ENCODE results near the gene GBA2.

The GBA2 gene

DNA sequence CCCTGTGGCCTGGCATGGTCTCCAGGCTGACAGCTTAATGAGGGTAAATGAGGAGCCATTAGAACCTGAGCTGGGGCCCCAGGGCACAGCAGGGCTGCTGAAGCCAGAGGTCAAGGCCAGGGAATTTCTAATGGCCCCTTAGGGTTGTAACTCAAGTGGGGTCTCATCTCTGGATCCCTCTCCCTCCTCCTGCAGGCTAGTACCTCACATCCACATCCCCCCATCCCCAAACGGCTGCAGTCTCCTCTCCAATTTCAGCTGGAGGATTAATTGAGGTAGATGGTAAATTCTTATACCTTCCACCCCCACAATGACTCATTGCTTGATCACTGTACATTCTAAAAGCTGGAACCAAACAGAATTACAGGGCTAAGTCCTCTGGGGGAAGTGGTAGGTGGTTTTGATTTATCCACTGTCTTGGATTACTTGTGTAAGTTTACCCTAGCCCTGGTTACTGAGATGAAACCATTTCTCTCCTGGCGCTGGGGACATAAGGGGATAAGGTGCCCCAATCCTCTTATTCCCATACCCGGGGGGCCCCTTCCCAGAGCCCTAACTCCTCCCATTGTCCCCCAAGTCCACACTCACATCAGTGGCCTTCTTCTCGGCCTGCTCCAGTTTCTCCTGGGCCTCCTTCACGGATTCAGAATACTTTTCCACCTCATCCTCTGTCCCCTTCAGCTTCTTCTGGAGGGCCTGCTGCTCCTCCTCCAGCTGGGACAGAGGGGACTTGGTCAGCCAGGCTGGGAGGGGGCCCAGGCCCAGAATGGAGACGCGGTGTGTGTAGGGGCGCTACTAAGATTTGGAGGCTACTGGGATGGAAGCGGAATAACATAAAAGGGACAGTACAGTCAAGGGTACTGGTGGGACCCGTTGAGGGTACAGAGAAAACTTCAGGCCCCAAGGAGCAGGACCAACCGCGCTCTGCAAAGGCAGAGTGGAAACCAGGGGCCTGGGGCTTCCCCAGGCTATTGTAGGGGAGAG, 60.2 kb downstream of the GBA2 start:
- peak overlapping the region; percentile 100 for H3K4me3 ChIP-seq (ENCODE audit: low read depth, low read length)

DNA sequence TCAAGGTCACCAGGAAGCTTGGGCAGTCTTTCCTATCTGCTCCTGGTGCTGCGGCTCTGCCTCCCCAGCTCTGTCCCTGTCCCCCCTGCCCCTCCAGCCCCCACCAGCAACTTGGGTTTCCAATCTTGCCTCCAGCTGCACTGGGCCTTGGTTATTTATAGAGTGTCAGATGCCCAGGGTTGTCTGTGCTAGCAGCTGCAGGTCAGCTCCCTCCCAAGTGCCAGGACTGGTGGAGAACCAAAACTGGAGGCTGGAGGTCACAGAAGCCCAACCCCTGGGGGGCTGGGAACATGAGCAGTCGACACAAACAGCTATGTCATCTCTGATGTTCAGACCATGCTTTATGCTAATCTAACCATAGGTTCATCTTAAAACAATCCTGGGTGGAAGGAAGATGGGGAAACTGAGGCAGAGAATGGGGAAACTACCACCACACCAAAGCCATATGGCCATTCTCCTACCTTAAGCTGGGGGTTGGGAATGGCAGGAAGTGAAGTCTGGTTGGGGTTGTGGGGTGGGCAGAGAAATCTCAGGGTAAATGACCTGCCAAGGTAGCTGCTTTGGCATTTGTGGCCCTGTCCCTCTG, 61.0 kb downstream of the GBA2 start:
- TF ChIP-seq, protein P1, sequence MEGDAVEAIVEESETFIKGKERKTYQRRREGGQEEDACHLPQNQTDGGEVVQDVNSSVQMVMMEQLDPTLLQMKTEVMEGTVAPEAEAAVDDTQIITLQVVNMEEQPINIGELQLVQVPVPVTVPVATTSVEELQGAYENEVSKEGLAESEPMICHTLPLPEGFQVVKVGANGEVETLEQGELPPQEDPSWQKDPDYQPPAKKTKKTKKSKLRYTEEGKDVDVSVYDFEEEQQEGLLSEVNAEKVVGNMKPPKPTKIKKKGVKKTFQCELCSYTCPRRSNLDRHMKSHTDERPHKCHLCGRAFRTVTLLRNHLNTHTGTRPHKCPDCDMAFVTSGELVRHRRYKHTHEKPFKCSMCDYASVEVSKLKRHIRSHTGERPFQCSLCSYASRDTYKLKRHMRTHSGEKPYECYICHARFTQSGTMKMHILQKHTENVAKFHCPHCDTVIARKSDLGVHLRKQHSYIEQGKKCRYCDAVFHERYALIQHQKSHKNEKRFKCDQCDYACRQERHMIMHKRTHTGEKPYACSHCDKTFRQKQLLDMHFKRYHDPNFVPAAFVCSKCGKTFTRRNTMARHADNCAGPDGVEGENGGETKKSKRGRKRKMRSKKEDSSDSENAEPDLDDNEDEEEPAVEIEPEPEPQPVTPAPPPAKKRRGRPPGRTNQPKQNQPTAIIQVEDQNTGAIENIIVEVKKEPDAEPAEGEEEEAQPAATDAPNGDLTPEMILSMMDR (IDR thresholded peaks at IDR 0.05; ENCODE audit: low read depth, low read length), result no peak
- peak overlapping the region; percentile 100 for H3K4me3 ChIP-seq (ENCODE audit: low read depth, low read length)

More for the DNA sequence above, 60.2 kb downstream of the GBA2 start:
- TF ChIP-seq, protein P1 (IDR thresholded peaks at IDR 0.05; ENCODE audit: low read depth, low read length), result no peak

DNA sequence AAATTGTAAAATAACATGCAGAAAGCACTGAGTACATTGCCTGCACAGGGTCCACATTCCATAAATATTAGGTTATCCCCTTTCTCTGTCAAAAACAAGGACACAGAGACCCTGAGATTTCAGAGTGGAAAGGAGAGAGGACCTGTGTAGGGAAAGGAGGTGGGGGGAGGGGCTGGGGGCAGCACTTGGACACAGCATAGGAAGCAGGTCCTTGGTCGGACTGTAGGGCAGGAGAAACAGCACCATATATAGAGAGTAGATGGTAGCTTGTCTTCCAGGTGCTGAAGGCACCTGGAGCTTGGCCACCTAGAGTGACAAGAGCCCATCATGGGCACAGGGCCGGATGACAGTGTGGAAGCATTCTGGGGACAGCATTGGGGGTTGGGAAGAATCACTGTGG, 61.7 kb downstream of the GBA2 start:
- H3K4me3 ChIP-seq (ENCODE audit: low read depth, low read length), result peak overlapping the region; percentile 100
- TF ChIP-seq, protein P1 (IDR thresholded peaks at IDR 0.05; ENCODE audit: low read depth, low read length), result no peak
